Peyer's patch (tissue), 4 donors: Measurements from ENCODE around the gene FGF19.

ENCODE experiments used
- CTCF ChIP-seq, 6 experiments: fragments of 450-650 bp in 4 of 6; fragments of 200-600 bp in 2 of 6; sonication (generic) in 1 of 6; IDR thresholded peaks; one replicate each; pipeline ENCODE4 v1.5.1; 2017 to 2019; ENCODE audit warnings: antibody characterized with exemption in 6 of 6, mild to moderate bottlenecking in 3 of 6, moderate library complexity in 1 of 6
- POLR2A ChIP-seq, 2 donors: fragments of 450-650 bp; IDR thresholded peaks; one replicate each; pipeline ENCODE4 v1.5.1; 2017; ENCODE audit warnings: antibody characterized with exemption in 2 of 2, mild to moderate bottlenecking in 2 of 2, moderate library complexity in 2 of 2

- TF ChIP-seq CTCF (IDR thresholded peaks at IDR 0.05) (no peak), POLR2A (IDR thresholded peaks at IDR 0.05) (no peak)
These were observed 2.3 kb upstream of the FGF19 start for GRCh38 chr11:69705901-69706787.
